Right ventricle myocardium superior (tissue), 1 donor: Measurements from ENCODE around the gene VGLL4. TPM values are rescaled to one million over a fixed set of nuclear protein-coding genes. Genes with fewer than 3 reads are reported as not detected.
A peak's percentile ranks its signal among the peaks of the same experiment; 100 is the strongest.

Experiments used
- ATAC-seq: fragments of 200-7000 bp; cut with Tn5 transposase; one replicate; pipeline ENCODE4 v1.9.1; 2020; ENCODE audit warnings: mild to moderate bottlenecking; ENCODE audit not compliant: poor library complexity
- DNase-seq: peaks from one replicate; pipeline ENCODE4 v3.0.0-alpha.2; 2020
- intact Hi-C: fragments of 100-400 bp; cut with DNase I; formaldehyde crosslinking; loops from one replicate; pipeline ENCODE4 v1.11.2; 2022
- total RNA-seq: library from RNA; stranded (reverse); fragmentation: NEBNext Ultra II Directional; extraction: Animal tissue kit (Norgen Biotek cat#: 25700); gene quantifications from one replicate; pipeline ENCODE4 v1.2.1, GENCODE V29; 2021
- donor health status: DM: no; HTN: yes; CAD: no; lungs with severe emphysema.

The VGLL4 gene
- total RNA-seq, 1 donor from 2014 or later = 23.0 TPM

DNA sequence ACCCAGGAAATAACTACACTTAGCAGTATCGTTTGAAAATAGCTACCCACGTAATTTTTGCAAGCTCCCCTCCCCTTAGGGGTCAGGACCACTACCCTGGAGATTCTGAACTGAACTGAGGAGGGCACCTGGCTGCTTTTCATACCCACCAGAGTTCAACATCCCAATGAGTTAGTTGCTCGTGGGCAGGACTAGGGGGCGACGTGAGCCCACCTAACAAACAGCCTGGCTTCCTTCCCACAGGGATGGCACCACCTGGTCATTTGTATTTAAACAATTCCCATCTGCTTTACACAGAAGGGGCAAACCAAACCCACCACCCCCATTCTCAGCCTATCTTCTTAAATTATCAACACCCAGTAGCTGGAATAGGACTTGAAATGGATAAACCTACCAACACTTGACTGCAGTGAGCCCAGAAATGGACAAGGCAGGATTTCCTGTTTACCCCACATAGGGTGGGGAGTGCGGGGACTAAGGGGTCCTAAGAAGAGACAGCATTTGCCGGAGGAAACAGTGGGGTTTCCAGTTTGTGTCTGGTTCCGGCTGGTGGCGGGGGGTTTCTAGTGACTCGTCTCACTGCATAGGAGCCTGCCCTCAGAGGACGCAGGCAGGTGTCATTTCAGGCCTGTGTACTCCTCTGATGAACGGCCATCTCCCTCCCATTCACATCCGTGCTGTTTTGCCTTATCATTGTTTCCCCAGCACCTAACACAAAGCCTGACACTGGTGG, 11.6 kb upstream of the VGLL4 start:
- ATAC-seq (no peak), DNase-seq (no peak)
- intact Hi-C loops = no loop called here

DNA sequence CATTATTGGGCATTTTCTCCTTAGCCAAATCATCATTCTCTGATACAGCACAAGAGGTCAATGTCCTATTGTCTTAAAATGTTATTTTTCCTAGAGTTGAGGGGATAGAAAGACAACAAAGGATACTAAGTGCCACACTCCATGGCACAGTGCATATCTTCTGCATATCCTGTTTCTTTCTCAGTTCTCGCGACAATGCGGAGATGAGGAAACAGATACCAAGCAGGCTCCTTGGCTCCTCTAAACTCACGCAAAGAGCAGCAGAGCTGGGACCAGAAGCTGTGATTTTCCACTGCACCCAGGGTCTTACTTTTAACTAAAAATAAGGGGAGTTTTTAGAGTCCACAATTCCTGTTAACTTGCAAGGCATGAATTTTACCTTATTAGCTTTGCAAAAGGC, 10.5 kb upstream of the VGLL4 start:
- intact Hi-C loops = no loop called here
- ATAC-seq (no peak), DNase-seq (no peak)

DNA sequence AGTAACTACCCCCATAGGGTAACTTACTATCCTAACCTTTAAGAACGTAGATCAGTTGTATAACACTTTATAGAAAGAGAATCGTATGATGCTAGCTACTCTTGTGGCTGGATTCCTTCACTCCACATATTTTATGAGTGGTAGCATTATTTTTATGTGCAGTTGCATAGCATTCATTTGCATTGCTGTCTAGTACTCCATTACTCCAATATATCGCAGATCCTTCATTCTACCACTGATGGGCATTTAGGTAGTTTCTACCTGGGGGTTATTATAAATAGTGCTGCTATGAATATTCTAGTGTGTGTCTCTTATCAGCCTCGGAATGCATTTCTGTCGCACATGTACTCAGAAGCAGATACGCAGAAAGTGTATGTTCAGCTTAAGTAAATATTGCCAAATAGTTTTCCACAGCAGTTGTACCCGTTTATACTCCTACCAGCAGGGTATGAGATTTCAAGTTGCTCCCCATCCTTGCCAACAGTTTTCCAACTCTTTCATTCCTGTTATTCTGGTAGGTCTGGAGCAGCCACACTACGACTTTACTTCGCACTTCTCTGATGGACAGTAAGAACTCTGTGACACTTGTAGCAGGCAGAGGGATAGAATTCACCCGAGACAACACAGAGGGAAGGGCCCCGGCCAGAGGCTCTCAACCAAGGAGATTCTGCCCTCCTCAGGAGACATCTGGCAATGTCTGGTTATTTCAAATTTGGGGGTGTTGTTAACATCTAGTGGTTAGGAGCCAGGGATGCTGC, 9.8 kb upstream of the VGLL4 start:
- ATAC-seq (no peak), DNase-seq (no peak)
- intact Hi-C loops = no loop called here

DNA sequence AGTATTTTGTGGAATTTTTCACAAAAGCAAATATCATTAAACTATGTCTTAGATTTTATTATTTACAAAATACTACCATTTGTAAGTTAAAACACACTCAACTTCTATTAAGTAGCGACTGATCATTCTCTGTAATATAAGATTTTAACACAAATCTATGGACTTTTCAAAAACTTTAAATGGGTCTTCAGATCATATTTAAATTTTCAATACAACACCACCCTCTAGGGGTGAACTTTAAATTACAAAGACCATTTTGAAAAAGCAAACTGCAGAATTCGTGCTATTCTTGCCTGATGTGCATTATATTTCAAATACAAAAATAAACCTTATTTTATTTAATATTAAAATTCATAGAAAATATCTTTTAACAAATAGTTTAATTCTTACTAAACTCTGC, 8.2 kb upstream of the VGLL4 start:
- ATAC-seq (no peak), DNase-seq (no peak)
- intact Hi-C loops = loop anchor here (2.0 kb wide), 1 partner anchor 273 kb away; no protein-coding TSS in a partner anchor

DNA sequence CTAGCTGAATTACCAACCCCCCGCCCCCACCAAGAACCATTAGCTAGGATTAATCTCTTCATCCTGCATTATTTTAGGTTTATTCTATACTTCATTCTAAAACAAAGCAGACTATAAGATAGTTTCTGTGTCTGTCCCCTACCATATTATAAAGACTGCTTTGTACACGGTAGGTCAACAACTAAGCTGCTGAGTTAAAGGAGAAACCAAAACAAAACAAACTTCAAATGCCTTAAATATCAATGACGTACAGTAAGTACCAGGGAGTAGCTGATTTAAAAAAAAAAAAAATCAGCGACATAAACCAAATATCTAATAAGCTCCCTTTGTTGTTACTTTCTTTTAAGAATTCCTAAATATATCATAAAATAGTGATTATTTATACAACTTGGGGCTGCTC, 7.8 kb upstream of the VGLL4 start:
- DNase-seq = no peak
- intact Hi-C loops = loop anchor here (2.0 kb wide), 1 partner anchor 273 kb away; no protein-coding TSS in a partner anchor
- no peak for ATAC-seq

- DNase-seq (no peak), ATAC-seq (no peak)
- intact Hi-C loops = loop anchor here (2.0 kb wide), 1 partner anchor 272 kb away; no protein-coding TSS in a partner anchor
Measured at GRCh38 chr3:11650391-11650790, 6.7 kb upstream of the VGLL4 start.

DNA sequence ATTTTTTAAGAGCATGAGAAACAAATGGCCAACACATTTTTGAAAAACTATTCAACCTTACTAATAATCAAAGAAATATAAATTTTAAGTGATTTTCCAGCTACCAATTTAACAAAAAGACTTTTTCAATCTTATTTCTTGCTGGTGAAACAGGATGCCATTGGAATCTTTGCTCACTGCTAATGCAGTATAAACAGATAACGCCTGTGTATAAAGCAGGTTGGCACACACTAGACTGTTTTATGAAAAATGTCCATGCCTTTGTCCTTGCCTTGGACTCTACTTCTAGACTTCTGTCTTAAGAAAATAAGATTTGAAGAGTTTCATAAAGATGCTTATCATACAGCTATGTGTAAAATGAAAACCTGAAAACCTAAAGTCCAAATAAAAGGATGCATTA, 5.0 kb upstream of the VGLL4 start:
- DNase-seq (no peak), ATAC-seq (no peak)
- intact Hi-C loops = no loop called here

DNA sequence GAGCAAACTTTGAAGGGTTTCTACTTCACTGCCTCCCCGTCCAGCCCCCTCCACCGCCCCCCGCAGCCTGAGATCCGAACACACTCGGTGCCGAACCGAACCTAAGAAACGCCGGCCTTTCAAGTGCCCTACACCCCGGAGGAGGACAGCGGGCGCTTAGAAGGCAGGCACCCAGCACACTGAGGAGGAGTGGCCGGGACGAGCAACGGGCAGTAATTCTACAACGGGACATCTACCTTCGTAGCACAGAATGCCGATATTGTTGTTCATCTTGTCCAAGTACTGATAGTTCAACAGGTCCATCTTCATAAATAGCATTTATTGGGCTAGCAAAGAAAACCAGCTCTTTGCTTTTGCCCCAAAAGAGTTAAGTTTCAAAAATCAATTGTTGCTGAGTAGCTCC, 513 bp downstream of the VGLL4 start:
- DNase-seq (peak; percentile 64), ATAC-seq (peak; percentile 65)
- intact Hi-C loops = loop anchor here (5.0 kb wide), 2 partner anchors 41 to 81 kb away; no protein-coding TSS in a partner anchor

- intact Hi-C loops = loop anchor here (5.0 kb wide), 2 partner anchors 40 to 80 kb away; no protein-coding TSS in a partner anchor
- ATAC-seq (peak; percentile 83), DNase-seq (peak; percentile 90)
Measured at GRCh38 chr3:11642431-11643191, 1.1 kb downstream of the VGLL4 start.

- ATAC-seq (no peak), DNase-seq (no peak)
- intact Hi-C loops = loop anchor here (5.0 kb wide), 2 partner anchors 40 to 80 kb away; no protein-coding TSS in a partner anchor
Measured at GRCh38 chr3:11641683-11642430, 1.9 kb downstream of the VGLL4 start.

DNA sequence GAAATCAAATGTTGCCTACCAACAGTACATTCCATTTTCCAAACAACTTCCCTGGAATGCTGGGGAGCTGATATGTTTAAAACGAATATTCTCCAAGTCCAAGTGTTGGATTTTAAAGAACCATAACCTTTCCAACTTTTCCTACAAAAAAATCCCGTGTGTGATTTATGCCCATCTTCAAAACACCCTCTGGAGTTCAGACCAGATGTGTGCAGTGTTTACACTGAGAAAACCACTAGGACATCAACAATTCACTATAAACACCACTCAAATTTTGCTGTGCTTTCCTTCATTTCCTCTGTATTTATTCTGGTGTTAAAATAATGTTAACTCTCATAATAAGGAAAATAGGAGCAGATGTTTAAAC, 2.4 kb downstream of the VGLL4 start:
- ATAC-seq = no peak
- intact Hi-C loops = loop anchor here (5.0 kb wide), 2 partner anchors 39 to 79 kb away; no protein-coding TSS in a partner anchor

GRCh38 chr3:11640009-11640673, 3.6 kb downstream of the VGLL4 start:
- intact Hi-C loops = loop anchor here (5.0 kb wide), 2 partner anchors 38 to 78 kb away; no protein-coding TSS in a partner anchor
- no peak for DNase-seq
- ATAC-seq = no peak

More for the DNA sequence above, 2.4 kb downstream of the VGLL4 start:
- DNase-seq = no peak

DNA sequence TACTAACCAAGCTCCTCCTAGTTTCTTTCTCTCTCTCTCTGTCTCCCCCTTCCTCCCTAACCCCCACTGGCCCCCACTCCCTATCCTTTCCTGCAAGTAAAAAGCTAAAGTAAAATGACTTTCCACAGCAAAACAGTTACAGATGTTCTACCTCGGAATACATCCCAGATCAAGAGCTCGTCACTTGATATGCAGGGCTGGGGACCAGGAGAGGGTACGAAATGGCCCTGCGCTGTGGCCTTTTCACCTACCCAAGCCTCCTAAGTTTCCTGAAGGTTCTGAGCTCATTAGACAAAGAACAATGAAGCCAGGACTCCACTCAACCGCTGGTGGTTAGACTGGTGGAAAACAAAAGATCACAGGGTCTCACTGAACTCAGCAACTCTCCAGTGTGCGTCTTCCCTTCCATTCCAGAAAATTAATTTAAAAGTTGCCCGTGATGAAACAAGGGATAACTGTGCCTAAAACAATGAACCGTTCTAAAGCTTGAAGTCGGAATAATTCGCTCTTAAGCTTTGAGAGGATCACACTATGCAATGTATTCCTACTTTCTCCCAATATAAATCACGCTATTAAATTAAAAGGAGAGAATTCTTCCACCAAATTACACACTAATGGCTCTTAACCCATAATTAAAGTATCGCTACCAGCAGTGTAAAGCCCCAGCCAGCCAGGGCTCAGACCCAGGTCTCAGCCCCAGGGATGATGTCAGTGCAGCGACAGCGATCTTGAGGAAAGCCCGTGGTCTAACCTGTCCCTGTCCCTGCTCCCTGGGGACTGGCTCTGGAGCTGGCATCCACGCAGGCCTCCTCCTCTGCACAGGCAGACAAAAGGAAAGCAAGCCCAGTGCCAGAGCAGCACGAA, 5.0 kb downstream of the VGLL4 start:
- intact Hi-C loops = no loop called here
- DNase-seq = peak; percentile 54
- no peak for ATAC-seq

DNA sequence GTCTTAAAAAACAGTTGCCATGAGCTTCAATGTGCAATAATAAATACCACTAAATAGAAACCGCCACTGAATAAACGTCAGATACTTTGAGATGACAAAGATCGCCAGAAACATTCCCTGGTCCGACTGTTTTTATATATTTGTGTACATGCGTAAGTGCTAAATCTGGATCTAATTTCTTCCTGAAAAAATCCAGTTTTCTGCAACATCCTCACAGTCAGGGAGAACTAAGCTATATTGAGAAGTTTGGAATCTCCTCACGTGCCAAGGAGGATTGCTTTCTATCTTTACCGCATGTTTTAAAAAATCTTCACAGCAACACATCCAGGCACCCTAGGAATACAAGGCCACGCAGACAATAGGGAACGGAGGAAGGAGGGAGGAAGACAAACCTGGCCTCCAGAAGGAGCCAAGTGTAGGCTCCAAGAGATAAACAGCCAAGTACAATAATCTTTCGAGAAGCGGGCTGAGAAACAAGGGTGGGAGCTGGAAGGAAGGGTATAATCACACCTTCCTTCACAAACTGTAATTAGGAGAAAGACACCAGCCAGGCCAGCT, 5.7 kb downstream of the VGLL4 start:
- no peak for DNase-seq
- ATAC-seq = no peak
- intact Hi-C loops = no loop called here

GRCh38 chr3:11636394-11636770, 7.3 kb downstream of the VGLL4 start:
- ATAC-seq (no peak), DNase-seq (no peak)
- intact Hi-C loops = no loop called here

DNA sequence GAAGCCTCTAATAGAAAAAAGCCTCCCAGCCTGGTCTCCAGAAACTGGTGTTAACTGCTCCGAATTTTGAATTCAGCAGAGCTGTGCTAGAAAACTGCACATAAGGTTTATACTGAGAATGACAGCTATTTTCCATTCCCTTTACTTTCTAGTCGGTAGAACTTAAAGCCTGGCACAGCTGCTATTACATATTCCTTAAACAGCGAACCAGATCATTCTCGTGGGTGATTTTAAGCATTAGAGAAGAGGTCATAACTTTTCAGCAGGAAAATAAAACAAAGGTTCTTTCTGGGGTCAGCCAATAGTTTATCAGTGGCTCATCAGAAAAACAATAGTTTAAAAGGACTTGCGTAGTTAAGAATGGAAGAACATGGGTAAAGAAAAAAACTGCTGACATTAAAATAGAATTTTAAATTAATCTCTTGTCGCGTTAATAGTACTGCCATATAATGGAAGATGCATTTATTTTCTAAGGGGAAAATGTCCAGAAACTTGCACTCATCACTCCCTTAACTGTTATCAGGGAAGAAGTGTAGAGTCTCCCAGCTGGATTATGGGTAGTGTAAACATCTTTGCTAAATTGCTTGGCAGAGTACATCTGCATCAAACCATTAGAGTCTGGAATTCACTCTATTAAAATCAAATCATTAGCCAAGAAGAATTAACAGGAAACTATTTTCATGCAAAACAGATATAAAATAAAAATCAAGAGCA, 7.9 kb downstream of the VGLL4 start:
- DNase-seq (no peak), ATAC-seq (no peak)
- intact Hi-C loops = no loop called here
